ENCODE measurements around the gene SPON2. TPM values are rescaled to one million over a fixed set of nuclear protein-coding genes. Genes with fewer than 3 reads are reported as not detected.

The SPON2 gene
- total RNA-seq, 3 donors from 2014 or later = 19.6 to 42.1 (median 41.4) TPM

DNA sequence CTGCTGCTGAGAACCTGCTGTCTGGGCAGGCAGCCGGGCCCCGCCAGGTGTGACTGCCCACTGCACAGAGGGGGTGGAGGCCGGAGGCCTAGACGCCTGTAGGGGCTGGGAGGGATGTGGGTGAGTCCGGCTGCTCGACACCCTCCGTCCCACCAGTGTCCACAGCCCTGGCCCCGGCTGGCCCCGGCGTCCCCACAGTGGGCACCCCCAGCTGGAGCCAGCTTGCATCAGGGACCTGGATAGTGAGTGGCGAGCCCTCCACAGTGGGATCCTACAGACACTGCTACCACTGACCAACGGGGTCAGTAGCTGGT is 34.7 kb upstream of the SPON2 start:
- ATAC-seq = no peak
- no peaks in the 10 kb centered on the region for H3K36me3 ChIP-seq (ENCODE audit: low read depth)
- no peak for DNase-seq
- intact Hi-C loops (cut with DNase I, micrococcal nuclease) = no loop called here
- H3K4me3 ChIP-seq = no peak overlapping the region
- peaks cover 56% of the 10 kb centered on the region for H3K4me1 ChIP-seq (ENCODE audit: low read depth)
- TF ChIP-seq, protein P1, sequence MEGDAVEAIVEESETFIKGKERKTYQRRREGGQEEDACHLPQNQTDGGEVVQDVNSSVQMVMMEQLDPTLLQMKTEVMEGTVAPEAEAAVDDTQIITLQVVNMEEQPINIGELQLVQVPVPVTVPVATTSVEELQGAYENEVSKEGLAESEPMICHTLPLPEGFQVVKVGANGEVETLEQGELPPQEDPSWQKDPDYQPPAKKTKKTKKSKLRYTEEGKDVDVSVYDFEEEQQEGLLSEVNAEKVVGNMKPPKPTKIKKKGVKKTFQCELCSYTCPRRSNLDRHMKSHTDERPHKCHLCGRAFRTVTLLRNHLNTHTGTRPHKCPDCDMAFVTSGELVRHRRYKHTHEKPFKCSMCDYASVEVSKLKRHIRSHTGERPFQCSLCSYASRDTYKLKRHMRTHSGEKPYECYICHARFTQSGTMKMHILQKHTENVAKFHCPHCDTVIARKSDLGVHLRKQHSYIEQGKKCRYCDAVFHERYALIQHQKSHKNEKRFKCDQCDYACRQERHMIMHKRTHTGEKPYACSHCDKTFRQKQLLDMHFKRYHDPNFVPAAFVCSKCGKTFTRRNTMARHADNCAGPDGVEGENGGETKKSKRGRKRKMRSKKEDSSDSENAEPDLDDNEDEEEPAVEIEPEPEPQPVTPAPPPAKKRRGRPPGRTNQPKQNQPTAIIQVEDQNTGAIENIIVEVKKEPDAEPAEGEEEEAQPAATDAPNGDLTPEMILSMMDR (IDR thresholded peaks at IDR 0.05) = no peak
- no peaks in the 10 kb centered on the region for H3K9me3 ChIP-seq

DNA sequence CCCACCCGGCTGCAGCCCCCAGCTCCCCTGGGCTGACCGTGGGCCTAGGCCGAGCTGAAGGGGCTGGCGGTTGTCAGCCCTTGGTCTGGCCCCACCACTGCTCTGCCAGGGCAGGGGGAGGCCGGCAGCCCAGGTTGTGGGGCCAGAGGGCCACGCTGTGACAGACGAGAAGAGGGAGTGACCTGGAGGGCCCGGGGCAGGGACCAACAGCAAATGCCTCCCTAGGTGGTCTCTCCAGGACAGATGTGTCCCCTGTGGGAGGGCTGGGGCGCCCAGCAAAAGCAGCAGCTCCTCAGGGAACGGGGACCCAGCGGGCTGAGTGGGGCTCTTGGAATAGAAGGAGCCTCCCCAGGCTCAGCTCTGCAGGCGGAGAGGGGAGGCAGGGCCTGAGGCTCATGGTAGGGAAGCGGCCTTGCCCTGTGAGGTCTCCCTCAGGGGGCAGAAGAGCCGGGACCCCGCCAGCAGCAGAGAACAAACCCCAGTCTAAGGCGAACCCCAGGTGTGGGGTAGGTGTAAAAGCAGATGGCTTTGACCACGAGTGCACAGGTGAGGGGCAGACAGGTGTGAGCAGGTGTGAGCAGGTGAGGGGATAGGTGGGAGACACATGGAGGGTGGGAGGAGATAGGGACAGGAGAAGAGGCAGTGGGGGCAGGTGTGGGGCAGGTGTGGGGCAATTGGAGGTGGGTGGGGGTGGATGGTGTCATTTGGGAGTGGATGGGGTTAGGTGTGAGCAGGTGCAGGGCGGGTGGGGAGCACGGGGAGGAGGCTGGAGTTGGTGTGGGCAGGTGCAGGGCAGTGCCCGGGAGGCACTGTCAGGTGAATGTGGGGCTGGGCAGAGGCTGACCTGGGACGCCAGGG is 34.1 kb upstream of the SPON2 start:
- ATAC-seq (peak; percentile 2), DNase-seq (peak in 2 of 3 donors; percentile 47 to 62)
- intact Hi-C loops (cut with DNase I, micrococcal nuclease) = no loop called here
- H3K9me3 ChIP-seq = no peaks in the 10 kb centered on the region
- TF ChIP-seq, protein P1 (IDR thresholded peaks at IDR 0.05) = no peak
- no peak overlapping the region for H3K4me3 ChIP-seq
- H3K4me1 ChIP-seq (ENCODE audit: low read depth) = peaks cover 56% of the 10 kb centered on the region
- H3K36me3 ChIP-seq (ENCODE audit: low read depth) = no peaks in the 10 kb centered on the region

- ATAC-seq = no peak
- intact Hi-C loops (cut with DNase I, micrococcal nuclease) = no loop called here
- TF ChIP-seq, protein P1 (IDR thresholded peaks at IDR 0.05) = no peak
- Histone ChIP-seq H3K4me1 (ENCODE audit: low read depth) (peaks cover 58% of the 10 kb centered on the region), H3K4me3 (no peak overlapping the region), H3K9me3 (no peaks in the 10 kb centered on the region), H3K36me3 (ENCODE audit: low read depth) (no peaks in the 10 kb centered on the region)
- DNase-seq = peak; percentile 16 to 63 (median 39)
Measured at GRCh38 chr4:1205586-1206298, 33.4 kb upstream of the SPON2 start.

GRCh38 chr4:1204828-1205585 is 32.6 kb upstream of the SPON2 start:
- no peak overlapping the region for H3K4me3 ChIP-seq

GRCh38 chr4:1204286-1204827 is 32.0 kb upstream of the SPON2 start:
- no peak for ATAC-seq
- Histone ChIP-seq H3K9me3 (no peaks in the 10 kb centered on the region), H3K36me3 (ENCODE audit: low read depth) (no peaks in the 10 kb centered on the region), H3K4me1 (ENCODE audit: low read depth) (peaks cover 52% of the 10 kb centered on the region), H3K4me3 (no peak overlapping the region)
- TF ChIP-seq, protein P1 (IDR thresholded peaks at IDR 0.05) = no peak
- intact Hi-C loops (cut with DNase I, micrococcal nuclease) = no loop called here
- peak; percentile 39 to 65 (median 54) for DNase-seq

More at GRCh38 chr4:1204828-1205585, 32.6 kb upstream of the SPON2 start:
- TF ChIP-seq, protein P1 (IDR thresholded peaks at IDR 0.05) = no peak
- ATAC-seq = peak; percentile 77
- DNase-seq = peak; percentile 89 to 94 (median 93)
- no peaks in the 10 kb centered on the region for H3K36me3 ChIP-seq (ENCODE audit: low read depth)
- H3K4me1 ChIP-seq (ENCODE audit: low read depth) = peaks cover 55% of the 10 kb centered on the region
- intact Hi-C loops (cut with DNase I, micrococcal nuclease) = no loop called here
- H3K9me3 ChIP-seq = no peaks in the 10 kb centered on the region
